H1 (cell line): ENCODE results near the gene TOR1B. TPM values are rescaled to one million over a fixed set of nuclear protein-coding genes. Genes with fewer than 3 reads are reported as not detected.

Experiments used
- CTCF ChIA-PET: fragments of 300-600 bp; sonication (Branson Sonifier 250); formaldehyde crosslinking; loops from one replicate; lab custom pipeline; 2021; ENCODE audit not compliant: partially characterized antibody; lab: Charles Lee
- POLR2A ChIA-PET: fragments of 300-600 bp; sonication (Branson Sonifier 250); formaldehyde crosslinking; loops from one replicate; lab custom pipeline; 2021; ENCODE audit warnings: inconsistent platforms; ENCODE audit not compliant: partially characterized antibody; lab: Charles Lee
- DNase-seq, 2 experiments: peaks; one replicate each; pipeline versions ENCODE4 v3.0.0 to v3.0.0-alpha.2; 2010 to 2022; ENCODE audit warnings: low spot score in 2 of 2, low read depth in 1 of 2, mixed read lengths in 1 of 2
- FAIRE-seq: peaks from 2 replicates; lab custom pipeline; 2011; peaks lifted over from hg19 to GRCh38; lab: Jason Lieb, UNC
- H2AFZ ChIP-seq: 2 replicates; pipeline ENCODE4 v1.8.1; 2012; ENCODE audit warnings: low read length, inconsistent platforms
- H2AK5ac ChIP-seq: 2 replicates; pipeline ENCODE4 v1.6.1; 2013; ENCODE audit warnings: low read depth, low read length
- H2BK120ac ChIP-seq: replicated peaks from 2 replicates; pipeline ENCODE3; 2013; ENCODE audit warnings: low read depth, low read length, inconsistent platforms
- H2BK12ac ChIP-seq: 2 replicates; pipeline ENCODE4 v1.6.1; 2013; ENCODE audit warnings: low read depth, low read length
- H2BK15ac ChIP-seq: 2 replicates; pipeline ENCODE4 v1.6.1; 2013; ENCODE audit warnings: low read length
- H2BK20ac ChIP-seq: 2 replicates; pipeline ENCODE4 v1.6.1; 2013; ENCODE audit warnings: low read length
- H2BK5ac ChIP-seq: 2 replicates; pipeline ENCODE4 v1.6.1; 2013; ENCODE audit warnings: low read depth, low read length
- H3K14ac ChIP-seq: 2 replicates; pipeline ENCODE4 v1.6.1; 2013; ENCODE audit warnings: inconsistent platforms; ENCODE audit not compliant: insufficient read length
- H3K18ac ChIP-seq: 2 replicates; pipeline ENCODE4 v1.6.1; 2013; ENCODE audit warnings: low read length; ENCODE audit errors: extremely low read depth
- H3K23ac ChIP-seq: 2 replicates; pipeline ENCODE4 v1.6.1; 2013; ENCODE audit warnings: inconsistent platforms; ENCODE audit not compliant: insufficient read length
- H3K23me2 ChIP-seq: 2 replicates; pipeline ENCODE4 v1.6.1; 2013; ENCODE audit warnings: low read depth, low read length
- H3K27ac ChIP-seq: 2 replicates; pipeline ENCODE4 v1.6.1; 2011; ENCODE audit warnings: low read depth, low read length, inconsistent platforms
- H3K27me3 ChIP-seq, 4 experiments: replicated peaks in 1 of 4; 1 replicate in 1 of 4; 2 replicates in 3 of 4; pipeline versions ENCODE4 v1.6.1 to v1.8.1; 2011 to 2013; ENCODE audit warnings: low read length in 3 of 4, mild to moderate bottlenecking in 3 of 4, inconsistent platforms in 2 of 4, mixed read lengths in 2 of 4, moderate library complexity in 1 of 4; ENCODE audit not compliant: control insufficient read depth in 3 of 4, insufficient read depth in 3 of 4; ENCODE audit errors: extremely low read depth in 1 of 4
- H3K36me3 ChIP-seq, 4 experiments: 2 replicates each; pipeline versions ENCODE4 v1.6.1 to v1.8.1; 2011 to 2013; ENCODE audit warnings: mild to moderate bottlenecking in 4 of 4, low read length in 3 of 4, moderate library complexity in 2 of 4, control low read depth in 1 of 4, inconsistent platforms in 1 of 4; ENCODE audit not compliant: insufficient read depth in 4 of 4, control insufficient read depth in 2 of 4
- H3K4ac ChIP-seq: replicated peaks from 2 replicates; pipeline ENCODE3; 2013; ENCODE audit warnings: low read length, low read depth, mixed read lengths, inconsistent platforms; ENCODE audit not compliant: insufficient read length
- H3K4me1 ChIP-seq, 4 experiments: replicated peaks in 1 of 4; 1 replicate in 1 of 4; 2 replicates in 3 of 4; pipeline versions ENCODE4 v1.6.1 to v1.8.1; 2011 to 2013; ENCODE audit warnings: low read length in 3 of 4, inconsistent platforms in 2 of 4, mixed read lengths in 1 of 4; ENCODE audit not compliant: insufficient read depth in 4 of 4, control insufficient read depth in 3 of 4
- H3K4me2 ChIP-seq, 2 experiments: 2 replicates each; pipeline versions ENCODE4 v1.6.1 to v1.8.1; 2011 to 2013; ENCODE audit warnings: low read depth in 2 of 2, low read length in 2 of 2, control low read depth in 1 of 2, inconsistent platforms in 1 of 2, mild to moderate bottlenecking in 1 of 2; ENCODE audit not compliant: insufficient read depth in 1 of 2
- H3K4me3 ChIP-seq, 4 experiments: fragments of 200-600, 300-600 bp in 1 of 4; sonication (generic), shearing (Covaris generic), sonication (Bioruptor Twin) in 1 of 4; 2 replicates each; pipeline versions ENCODE4 v1.5.1 to v1.8.1; 2011 to 2016; ENCODE audit warnings: low read length in 4 of 4, low read depth in 3 of 4, control low read depth in 2 of 4, inconsistent platforms in 2 of 4, mild to moderate bottlenecking in 2 of 4, mixed read lengths in 1 of 4, moderate library complexity in 1 of 4; ENCODE audit not compliant: insufficient read depth in 2 of 4; ENCODE audit errors: extremely low read depth in 1 of 4
- H3K56ac ChIP-seq: replicated peaks from 2 replicates; pipeline ENCODE3; 2013; ENCODE audit warnings: low read depth, mild to moderate bottlenecking, mixed read lengths, low read length, inconsistent platforms; ENCODE audit not compliant: insufficient read length
- H3K79me1 ChIP-seq: 2 replicates; pipeline ENCODE4 v1.6.1; 2013; ENCODE audit warnings: low read depth, low read length, control low read depth
- H3K79me2 ChIP-seq, 2 experiments: 2 replicates each; pipeline versions ENCODE4 v1.6.1 to v1.8.1; 2012 to 2013; ENCODE audit warnings: low read length in 2 of 2, mild to moderate bottlenecking in 2 of 2, inconsistent platforms in 1 of 2; ENCODE audit not compliant: insufficient read depth in 2 of 2, control insufficient read depth in 1 of 2
- H3K9ac ChIP-seq, 4 experiments: replicated peaks in 1 of 4; 1 replicate in 1 of 4; 2 replicates in 3 of 4; pipeline versions ENCODE4 v1.6.1 to v1.8.1; 2011 to 2013; ENCODE audit warnings: low read depth in 3 of 4, low read length in 3 of 4, control low read depth in 2 of 4, mild to moderate bottlenecking in 2 of 4, moderate library complexity in 2 of 4, inconsistent platforms in 1 of 4; ENCODE audit errors: extremely low read depth in 1 of 4
- H3K9me3 ChIP-seq, 2 experiments: 2 replicates each; pipeline versions ENCODE4 v1.6.1 to v1.8.1; 2012 to 2013; ENCODE audit warnings: mild to moderate bottlenecking in 2 of 2, moderate library complexity in 2 of 2, control low read depth in 1 of 2, inconsistent platforms in 1 of 2, low read depth in 1 of 2, low read length in 1 of 2, mixed read lengths in 1 of 2; ENCODE audit not compliant: insufficient read depth in 2 of 2
- H4K20me1 ChIP-seq, 2 experiments: replicated peaks in 1 of 2; 2 replicates each; pipeline versions ENCODE3 to v1.8.1; 2011 to 2013; ENCODE audit warnings: inconsistent platforms in 2 of 2, low read length in 2 of 2, mild to moderate bottlenecking in 1 of 2; ENCODE audit not compliant: insufficient read depth in 2 of 2, control insufficient read depth in 1 of 2
- H4K5ac ChIP-seq: 2 replicates; pipeline ENCODE4 v1.6.1; 2013; ENCODE audit warnings: low read length, low read depth, mixed read lengths, inconsistent platforms; ENCODE audit not compliant: insufficient read length
- H4K8ac ChIP-seq: 2 replicates; pipeline ENCODE4 v1.8.0; 2013; ENCODE audit warnings: mild to moderate bottlenecking, moderate library complexity, low read length, inconsistent platforms; ENCODE audit not compliant: insufficient read depth; ENCODE audit errors: extremely low read depth
- H4K91ac ChIP-seq: replicated peaks from 2 replicates; pipeline ENCODE3; 2013; ENCODE audit warnings: low read length, mixed read lengths, inconsistent platforms; ENCODE audit not compliant: insufficient read length
- ATF2 ChIP-seq: IDR thresholded peaks from 2 replicates; pipeline ENCODE4 v1.6.1; 2012; ENCODE audit warnings: low read length, inconsistent platforms
- CBX5 ChIP-seq: fragments of 300-800, 300-1000 bp; sonication (generic); IDR thresholded peaks from 2 replicates; pipeline ENCODE4 v1.7.1; 2016; ENCODE audit warnings: antibody characterized with exemption, low read length, low read depth
- CBX8 ChIP-seq: fragments of 300-800, 300-1000 bp; sonication (generic); IDR thresholded peaks from 2 replicates; pipeline ENCODE4 v1.7.1; 2016; ENCODE audit warnings: low read depth, low read length, borderline replicate concordance
- CEBPB ChIP-seq: IDR thresholded peaks from 2 replicates; pipeline ENCODE4 v1.6.1; 2012; ENCODE audit warnings: low read depth, low read length
- EZH2 ChIP-seq: fragments of 200-600 bp; sonication (generic); IDR thresholded peaks from 2 replicates; pipeline ENCODE4 v1.7.1; 2012; ENCODE audit warnings: low read depth, mild to moderate bottlenecking, moderate library complexity, low read length, inconsistent platforms; ENCODE audit not compliant: severe bottlenecking
- GTF2F1 ChIP-seq: IDR thresholded peaks from 2 replicates; pipeline ENCODE4 v1.6.1; 2012; ENCODE audit warnings: low read depth, low read length, improper control_type of control experiment, borderline replicate concordance
- PHF8 ChIP-seq: fragments of 200-600 bp; sonication (generic); conservative IDR thresholded peaks from 2 replicates; pipeline ENCODE4 v1.7.1; 2012; ENCODE audit warnings: low read depth, mild to moderate bottlenecking, inconsistent platforms, low read length, moderate library complexity
- SP2 ChIP-seq: IDR thresholded peaks from 2 replicates; pipeline ENCODE4 v1.6.1; 2012; ENCODE audit warnings: mild to moderate bottlenecking, low read length, inconsistent platforms
- TAF1 ChIP-seq: IDR thresholded peaks from 2 replicates; pipeline ENCODE4 v1.6.1; 2011; ENCODE audit warnings: mild to moderate bottlenecking, low read depth, low read length
- WGBS, 2 experiments: shearing (Covaris generic) in 1 of 2; methylation state at CpG; one replicate each; pipeline versions ENCODE4 v1.1.6 to v1.1.7; 2013 to 2015; ENCODE audit warnings: low lambda C conversion rate in 2 of 2, mixed read lengths in 2 of 2, inconsistent platforms in 1 of 2, low coverage in 1 of 2, missing lambda C conversion rate in 1 of 2; ENCODE audit not compliant: insufficient replicate concordance in 2 of 2, insufficient coverage in 1 of 2, insufficient read length in 1 of 2; ENCODE audit errors: extremely low coverage in 1 of 2, missing lambda C conversion rate in 1 of 2; 5-methylcytosine and 5-hydroxymethylcytosine counted together
- polyA plus RNA-seq, 7 experiments: library from polyadenylated mRNA; depleted of rRNA in 3 of 7; stranded (reverse) in 5 of 7; unstranded in 2 of 7; fragments of >200 nt in 5 of 7; fragments of 200-250 nt in 2 of 7; gene quantifications; 1 replicate in 5 of 7; 2 replicates in 1 of 7; 4 replicates in 1 of 7; pipeline versions ENCODE4 v1.2.1 to v1.2.3, GENCODE V29; 2011 to 2013; ENCODE audit warnings: missing spikeins in 2 of 7, mixed read lengths in 2 of 7
- total RNA-seq: library from RNA; stranded (reverse); fragmentation: NEBNext Ultra II Directional; extraction: Animal tissue kit (Norgen Biotek cat#: 25700); gene quantifications from 2 replicates; pipeline ENCODE4 v1.2.1, GENCODE V29; 2021

The TOR1B gene
- total and polyA plus RNA-seq, 2 of the 8 experiments (the other 6 are each of a cell fraction or from before 2014, with no cell fraction given) = 11.4 to 17.4 TPM

- peaks cover 0 to 3% of the 10 kb centered on the region in 2 experiments for H4K20me1 ChIP-seq
- no peaks in the 10 kb centered on the region for H3K9me3 ChIP-seq
- H4K5ac ChIP-seq = no peak overlapping the region
- no peaks in the 10 kb centered on the region for H3K36me3 ChIP-seq
- peaks cover 5 to 18% (median 10%) of the 10 kb centered on the region in 4 experiments; a peak in 6 of 7 replicates for H3K4me1 ChIP-seq
- no peak overlapping the region for H3K27ac ChIP-seq
- no peak overlapping the region for H3K18ac ChIP-seq
- DNase-seq (no peak), FAIRE-seq (no peak)
- TF ChIP-seq CEBPB (no peak), GTF2F1 (no peak), CBX5 (no peak), SP2 (no peak), ATF2 (no peak), EZH2 (no peak), TAF1 (no peak), CBX8 (no peak), PHF8 (no peak)
- H2BK120ac ChIP-seq = no peak overlapping the region
- CTCF ChIA-PET = interaction anchor here (1.4 kb wide), 1 partner anchor 46 kb away, joined by 4 read pairs; no protein-coding TSS in a partner anchor
- H3K23me2 ChIP-seq = peaks cover 3% of the 10 kb centered on the region
- 0 out of 2 replicates have a peak overlapping the region, but pooled peaks have one; percentile 76 for H2BK15ac ChIP-seq
- H3K4ac ChIP-seq = no peak overlapping the region
- H3K27me3 ChIP-seq = no peaks in the 10 kb centered on the region
- WGBS, 2 experiments = 74% methylated on average over 8 of the region's 10 CpGs; no CpG with 5 or more reads in 1 of the 2 experiments
- no peak overlapping the region for H3K14ac ChIP-seq
- H4K8ac ChIP-seq = peak overlapping the region; percentile 7; the same call in 1 of the 2 replicates
- H3K23ac ChIP-seq = no peak overlapping the region
- H2BK5ac ChIP-seq = peak overlapping the region; percentile 21; the same call in 1 of the 2 replicates
- peaks cover 4% of the 10 kb centered on the region for H3K79me1 ChIP-seq
- H3K56ac ChIP-seq = no peak overlapping the region
- H3K9ac ChIP-seq = no peak overlapping the region; a peak in 1 of 7 replicates
- peak overlapping the region; percentile 57 for H4K91ac ChIP-seq
- H2BK12ac ChIP-seq = no peak overlapping the region
- POLR2A ChIA-PET = interaction anchor here (1.2 kb wide), 1 partner anchor 16 kb away, joined by 3 read pairs; no protein-coding TSS in a partner anchor
- no peak overlapping the region for H2AFZ ChIP-seq
- H2BK20ac ChIP-seq = no peak overlapping the region
- H3K4me3 ChIP-seq = no peak overlapping the region
- no peak overlapping the region for H2AK5ac ChIP-seq
- peaks cover 3 to 4% of the 10 kb centered on the region in 2 experiments; a peak in 3 of 4 replicates for H3K79me2 ChIP-seq
- H3K4me2 ChIP-seq = no peak overlapping the region
Measured at GRCh38 chr9:129839324-129840023, 36.5 kb downstream of the TOR1B start.
